Hepatic stellate cell (primary cell): ENCODE measurements around the gene ABCC1.
"Not testable (repeated sequence)": the region's sequence is repeated elsewhere in the genome, so short reads cannot be mapped to it uniquely, and the experiment has no call there.

Experiments
- DNase-seq: peaks from one replicate; pipeline ENCODE4 v3.0.0; 2011; ENCODE audit warnings: low spot score

Gene ABCC1

GRCh38 chr16:15946257-15947044 is 3.0 kb upstream of the ABCC1 start:
- DNase-seq, result peak; percentile 60

GRCh38 chr16:15947983-15948509 is 1.4 kb upstream of the ABCC1 start:
- no peak for DNase-seq

- DNase-seq, result no peak
Measured at GRCh38 chr16:15948532-15949209, 745 bp upstream of the ABCC1 start.

GRCh38 chr16:15950161-15950854 is 892 bp downstream of the ABCC1 start:
- DNase-seq, result peak; percentile 59

GRCh38 chr16:15950869-15951268 is 1.5 kb downstream of the ABCC1 start:
- no peak for DNase-seq

GRCh38 chr16:15951852-15952251 is 2.4 kb downstream of the ABCC1 start:
- no peak for DNase-seq

DNA sequence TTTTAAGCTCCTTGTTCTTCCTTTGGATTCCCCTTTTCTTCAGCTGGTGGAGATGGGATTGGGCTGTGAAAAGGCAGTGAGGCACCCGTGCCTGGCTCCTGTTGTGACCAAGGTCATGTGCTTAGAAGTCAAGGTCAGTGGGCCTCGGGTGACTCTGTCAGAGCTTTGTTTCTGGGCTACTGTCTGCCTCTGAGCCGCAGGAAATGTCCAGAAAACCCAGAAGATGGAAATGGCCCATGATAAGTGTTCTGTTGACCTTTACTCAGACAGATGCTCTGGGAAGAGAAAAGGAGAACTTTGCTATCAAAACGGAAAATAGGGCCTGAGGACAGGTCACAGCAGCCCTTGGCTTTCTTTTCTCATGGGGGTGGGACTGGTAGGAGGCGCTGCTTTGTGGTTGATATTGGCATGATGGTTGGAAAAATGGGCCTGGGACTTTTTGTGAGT is 2.9 kb downstream of the ABCC1 start:
- DNase-seq, result no peak

GRCh38 chr16:15953477-15953876 is 4.1 kb downstream of the ABCC1 start:
- DNase-seq, result no peak

DNA sequence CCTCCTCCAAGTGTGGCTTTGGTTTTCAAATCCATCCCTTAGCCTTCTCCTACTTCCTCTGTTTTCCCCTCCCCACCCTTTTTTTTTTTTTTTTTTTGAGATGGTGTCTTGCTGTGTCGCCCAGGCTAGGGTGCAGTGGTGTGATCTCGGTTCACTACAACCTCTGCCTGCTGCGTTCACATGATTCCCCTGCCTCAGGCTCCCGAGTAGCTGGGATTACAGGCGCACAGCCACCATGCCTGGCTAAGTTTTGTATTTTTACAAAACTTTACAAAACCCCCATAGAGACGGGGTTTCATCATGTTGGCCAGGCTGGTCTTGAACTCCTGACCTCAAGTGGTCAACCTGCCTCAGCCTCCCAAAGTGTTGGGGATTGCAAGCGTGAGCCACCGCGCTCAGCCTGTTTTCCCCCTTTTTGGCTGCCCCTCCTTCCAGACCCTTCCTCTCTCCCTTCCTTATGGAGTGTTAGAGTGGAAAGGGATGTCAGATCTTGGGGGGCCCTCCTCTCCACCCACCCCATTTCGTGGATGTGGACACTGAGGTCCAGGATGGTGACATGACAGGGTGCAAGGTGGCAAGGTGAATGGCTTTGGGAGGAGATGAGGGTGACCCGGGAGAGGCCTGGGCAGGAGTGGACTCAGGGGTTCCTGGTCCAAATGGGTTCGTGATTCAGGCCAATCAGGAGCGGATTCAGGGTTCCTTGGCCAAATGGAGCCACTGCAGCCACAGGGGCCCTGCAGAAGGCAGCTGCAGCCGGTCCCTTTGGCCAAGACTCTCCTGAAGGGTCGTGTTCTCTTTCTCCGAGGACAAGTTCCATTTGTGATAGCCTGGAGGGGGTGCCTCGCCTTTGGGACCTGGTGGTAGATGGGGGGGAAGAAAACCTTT is 4.8 kb downstream of the ABCC1 start:
- no peak for DNase-seq

- no peak for DNase-seq
Measured at GRCh38 chr16:15954814-15955151, 5.4 kb downstream of the ABCC1 start.

- no peak for DNase-seq
Measured at GRCh38 chr16:15955425-15955824, 6.0 kb downstream of the ABCC1 start.

GRCh38 chr16:15956106-15956505 is 6.7 kb downstream of the ABCC1 start:
- not testable (repeated sequence) for DNase-seq

GRCh38 chr16:15958703-15959348 is 9.4 kb downstream of the ABCC1 start:
- DNase-seq, result no peak

DNA sequence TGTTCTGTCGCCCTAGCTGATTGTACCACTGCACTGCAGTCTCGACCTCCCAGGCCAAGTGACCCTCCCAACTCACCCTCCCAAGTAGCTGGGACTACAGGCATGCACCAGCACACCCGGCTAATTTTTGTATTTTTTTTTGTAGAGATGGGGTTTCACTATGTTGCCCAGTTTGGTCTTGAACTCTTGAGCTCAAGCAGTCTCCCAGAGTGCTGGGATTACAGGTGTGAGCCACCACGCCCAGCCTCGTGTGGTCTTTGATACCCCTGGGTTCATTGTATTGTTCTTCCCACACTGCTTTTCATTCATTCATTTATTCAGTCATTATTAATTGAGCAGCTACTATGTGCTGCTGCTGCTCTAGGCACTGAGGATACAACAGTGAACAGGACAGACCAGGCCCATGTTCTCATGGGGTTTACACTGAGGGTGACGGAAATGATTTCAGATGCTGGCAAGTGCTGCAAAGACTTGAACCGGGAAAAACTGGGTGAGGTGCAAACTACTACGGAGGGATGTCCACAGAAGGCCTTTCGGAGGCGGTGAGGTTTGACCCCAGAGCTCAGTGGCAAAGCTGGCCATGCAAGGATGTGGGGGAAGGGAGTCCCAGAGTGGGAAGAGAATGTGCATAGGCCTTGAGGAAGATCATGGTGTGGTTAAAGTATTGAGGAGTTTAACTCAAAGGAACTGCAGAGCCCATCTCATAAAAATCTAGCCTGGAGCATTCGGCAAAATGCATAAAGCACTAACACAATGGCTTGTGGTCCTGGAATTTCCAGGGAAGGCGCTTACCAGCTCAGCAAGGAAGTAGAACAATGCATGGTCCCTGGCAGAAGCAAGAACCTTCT is 10.9 kb downstream of the ABCC1 start:
- no peak for DNase-seq

- DNase-seq, result no peak
Measured at GRCh38 chr16:15961060-15961511, 11.7 kb downstream of the ABCC1 start.

GRCh38 chr16:15961571-15962090 is 12.2 kb downstream of the ABCC1 start:
- no peak for DNase-seq

DNA sequence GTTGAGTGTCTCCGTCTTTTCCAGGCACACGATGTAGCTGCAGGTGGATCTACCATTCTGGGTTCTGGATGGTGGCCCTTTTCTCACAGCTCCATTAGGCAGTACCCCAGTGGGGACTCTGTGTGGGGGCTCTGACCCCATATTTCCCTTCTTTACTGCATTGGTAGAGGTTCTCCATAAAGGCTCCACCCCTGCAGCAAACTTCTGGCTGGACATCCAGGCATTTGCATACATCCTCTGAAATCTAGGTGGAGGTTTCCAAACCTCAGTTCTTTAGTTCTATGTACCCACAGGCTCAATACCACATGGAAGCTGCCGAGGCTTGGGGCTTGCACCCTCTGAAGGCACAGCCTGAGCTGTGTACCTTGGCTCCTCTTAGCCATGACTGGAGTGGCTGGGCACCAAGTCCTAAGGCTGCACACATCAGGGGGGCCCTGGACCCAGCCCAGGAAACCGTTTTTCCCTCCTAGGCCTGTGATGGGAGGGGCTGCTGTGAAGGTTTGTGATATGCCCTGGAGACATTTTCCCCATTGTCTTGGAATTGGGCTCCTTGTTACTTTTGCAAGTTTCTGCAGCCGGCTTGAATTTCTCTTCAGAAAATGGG is 14.0 kb downstream of the ABCC1 start:
- no peak for DNase-seq

DNA sequence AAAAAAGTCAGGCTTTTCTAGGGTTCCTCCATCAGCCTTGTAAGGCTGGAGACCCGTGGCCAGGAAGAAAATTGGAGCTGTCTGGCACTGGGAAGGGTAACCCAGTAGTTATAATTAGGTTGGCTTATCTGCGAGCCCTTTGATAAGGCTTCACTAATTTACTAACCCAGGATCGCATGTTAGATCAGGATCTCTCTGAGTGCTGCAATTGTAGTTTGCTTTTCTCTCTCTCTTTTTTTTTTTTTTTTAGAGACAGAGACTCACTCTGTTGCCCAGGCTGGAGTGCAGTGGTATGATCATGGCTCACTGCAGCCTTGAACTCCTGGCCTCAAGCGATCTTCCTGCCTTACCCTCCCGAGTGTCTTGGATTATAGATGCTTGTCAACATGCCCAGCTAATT is 17.0 kb downstream of the ABCC1 start:
- no peak for DNase-seq

DNA sequence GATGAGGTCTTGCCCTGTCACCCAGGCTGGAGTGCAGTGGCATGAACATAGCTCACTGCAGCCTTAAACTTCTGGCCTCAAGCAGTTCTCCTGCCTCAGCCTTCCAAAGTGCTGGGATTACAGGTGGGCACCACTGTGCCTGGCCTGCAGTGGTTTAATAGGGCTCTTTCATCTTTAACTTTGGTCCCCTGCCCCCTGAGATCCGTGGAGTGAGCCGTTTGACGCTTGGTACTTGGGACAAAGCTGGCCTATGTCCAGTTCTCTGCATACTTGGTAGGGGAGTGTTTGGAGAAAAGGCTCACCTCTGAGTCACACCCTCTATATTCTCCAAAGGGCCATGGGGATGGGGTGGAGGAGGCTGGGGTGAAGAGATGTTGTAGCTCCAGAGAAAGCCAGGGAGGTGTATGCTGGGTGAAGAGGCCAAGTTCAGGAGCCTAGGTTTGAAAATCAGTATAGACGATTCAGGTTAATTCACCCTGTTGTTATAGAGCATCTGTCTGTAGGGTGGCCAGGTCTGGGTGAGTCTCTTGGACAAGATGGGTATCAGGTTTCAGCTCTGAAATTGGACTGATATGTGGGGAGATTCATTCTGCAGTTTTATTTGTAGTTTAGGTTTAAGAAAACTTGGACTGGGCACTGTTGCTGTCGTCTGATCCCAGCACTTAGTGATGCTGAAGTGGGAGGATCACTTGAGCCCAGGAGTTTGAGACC is 17.6 kb downstream of the ABCC1 start:
- DNase-seq, result peak; percentile 81
